ENCODE data around the gene FAM107B. TPM values are rescaled to one million over a fixed set of nuclear protein-coding genes. Genes with fewer than 3 reads are reported as not detected.

The FAM107B gene
- 4.2 and 8.2 TPM in 2 replicates for total RNA-seq

GRCh38 chr10:14774797-14775196, at the start of gene FAM107B:
TSS of gene FAM107B (minus strand) at chr10:14774897. CDS start at chr10:14774663, 234 bp downstream.

Other genes with a start within 250 kb of the FAM107B start
- gene CDNF, start 63.1 kb upstream of the FAM107B start, total RNA-seq = 2.6 and 2.7 TPM in 2 replicates
- gene HSPA14, start 63.4 kb upstream of the FAM107B start, total RNA-seq = 7.5 and 9.5 TPM in 2 replicates
- gene MSANTD7, start 63.4 kb upstream of the FAM107B start, total RNA-seq = 7.6 and 9.2 TPM in 2 replicates
- gene SUV39H2, start 104.0 kb upstream of the FAM107B start, total RNA-seq = 4.6 and 9.8 TPM in 2 replicates
- gene DCLRE1C, start 179.2 kb upstream of the FAM107B start, total RNA-seq = 4.8 and 6.7 TPM in 2 replicates
- gene MEIG1, start 184.5 kb upstream of the FAM107B start, total RNA-seq = not detected in 2 replicates

Measured in cardiac ventricle fibroblast (primary cell).